Hepatocyte (in vitro differentiated cells): ENCODE results near the gene BRIX1.

Source experiments
- EZH2 ChIP-seq: fragments of 200-600 bp; sonication (generic); IDR thresholded peaks from 2 replicates; pipeline ENCODE4 v1.6.1; 2016; ENCODE audit warnings: antibody characterized with exemption, mild to moderate bottlenecking, borderline replicate concordance
- TF ChIP-seq, protein P1 (sequence below): fragments of 200-600 bp; sonication (generic); IDR thresholded peaks from 2 replicates; pipeline ENCODE4 v1.5.1; 2016; ENCODE audit warnings: antibody characterized with exemption, mild to moderate bottlenecking; ENCODE audit not compliant: poor library complexity

DNA sequence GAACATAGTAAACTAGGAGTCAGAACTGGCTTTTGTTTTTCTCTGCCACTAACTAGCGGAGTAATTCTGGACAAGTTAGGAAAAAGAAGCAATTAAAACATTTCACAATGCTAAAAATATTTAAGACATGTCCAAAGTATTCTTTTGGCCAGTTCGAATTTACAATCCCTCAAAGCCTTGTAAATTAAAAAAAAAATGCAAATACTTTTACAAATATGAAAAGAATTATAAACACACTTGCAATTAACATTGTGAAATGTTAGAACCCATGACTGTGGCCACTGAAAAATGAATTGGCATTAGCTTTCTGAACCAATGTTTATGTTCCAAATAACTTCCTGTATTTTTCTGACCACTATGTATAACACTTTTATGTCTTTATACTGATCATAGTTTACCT is 2.4 kb upstream of the BRIX1 start:
- TF ChIP-seq, protein P1, sequence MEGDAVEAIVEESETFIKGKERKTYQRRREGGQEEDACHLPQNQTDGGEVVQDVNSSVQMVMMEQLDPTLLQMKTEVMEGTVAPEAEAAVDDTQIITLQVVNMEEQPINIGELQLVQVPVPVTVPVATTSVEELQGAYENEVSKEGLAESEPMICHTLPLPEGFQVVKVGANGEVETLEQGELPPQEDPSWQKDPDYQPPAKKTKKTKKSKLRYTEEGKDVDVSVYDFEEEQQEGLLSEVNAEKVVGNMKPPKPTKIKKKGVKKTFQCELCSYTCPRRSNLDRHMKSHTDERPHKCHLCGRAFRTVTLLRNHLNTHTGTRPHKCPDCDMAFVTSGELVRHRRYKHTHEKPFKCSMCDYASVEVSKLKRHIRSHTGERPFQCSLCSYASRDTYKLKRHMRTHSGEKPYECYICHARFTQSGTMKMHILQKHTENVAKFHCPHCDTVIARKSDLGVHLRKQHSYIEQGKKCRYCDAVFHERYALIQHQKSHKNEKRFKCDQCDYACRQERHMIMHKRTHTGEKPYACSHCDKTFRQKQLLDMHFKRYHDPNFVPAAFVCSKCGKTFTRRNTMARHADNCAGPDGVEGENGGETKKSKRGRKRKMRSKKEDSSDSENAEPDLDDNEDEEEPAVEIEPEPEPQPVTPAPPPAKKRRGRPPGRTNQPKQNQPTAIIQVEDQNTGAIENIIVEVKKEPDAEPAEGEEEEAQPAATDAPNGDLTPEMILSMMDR: no peak
- TF ChIP-seq EZH2: no peak
